HCT116 (cell line): ENCODE measurements around the gene GTF2H1.

Source experiments
- CEBPB ChIP-seq: IDR thresholded peaks from 2 replicates; pipeline ENCODE4 v1.6.1; 2012; ENCODE audit warnings: low read depth
- EGR1 ChIP-seq: IDR thresholded peaks from 2 replicates; pipeline ENCODE4 v1.6.1; 2012; ENCODE audit warnings: low read depth
- EZH2 ChIP-seq: fragments of 200-600 bp; sonication (generic); IDR thresholded peaks from 2 replicates; pipeline ENCODE4 v1.6.1; 2017; ENCODE audit warnings: antibody characterized with exemption, mixed run types
- POLR2A ChIP-seq: IDR thresholded peaks from 2 replicates; pipeline ENCODE4 v1.7.0; 2011; ENCODE audit warnings: borderline replicate concordance; ENCODE audit not compliant: insufficient read depth, insufficient read length; ENCODE audit errors: extremely low read depth
- POLR2AphosphoS5 ChIP-seq: IDR thresholded peaks from 2 replicates; pipeline ENCODE4 v1.6.1; 2011; ENCODE audit warnings: mild to moderate bottlenecking, low read depth, low read length, moderate library complexity
- RAD21 ChIP-seq: IDR thresholded peaks from 2 replicates; pipeline ENCODE4 v1.6.1; 2012; ENCODE audit warnings: low read depth, mild to moderate bottlenecking
- SIN3A ChIP-seq: IDR thresholded peaks from 2 replicates; pipeline ENCODE4 v1.6.1; 2012; ENCODE audit warnings: low read depth
- SP1 ChIP-seq: IDR thresholded peaks from 2 replicates; pipeline ENCODE4 v1.6.1; 2012; ENCODE audit warnings: low read depth
- YY1 ChIP-seq: IDR thresholded peaks from 2 replicates; pipeline ENCODE4 v1.6.1; 2011; ENCODE audit warnings: low read length, low read depth, moderate library complexity, mild to moderate bottlenecking; ENCODE audit not compliant: insufficient replicate concordance; ENCODE audit errors: extremely low read depth
- TF ChIP-seq, protein P1 (sequence below), 3 experiments: fragments of 200-600 bp in 1 of 3; sonication (generic) in 1 of 3; IDR thresholded peaks in 2 of 3; conservative IDR thresholded peaks in 1 of 3; 2 replicates each; pipeline ENCODE4 v1.5.1; 2012 to 2017; ENCODE audit warnings: low read depth in 2 of 3, low read length in 2 of 3, antibody characterized with exemption in 1 of 3, borderline replicate concordance in 1 of 3, control low read depth in 1 of 3, mild to moderate bottlenecking in 1 of 3, mixed read lengths in 1 of 3, mixed run types in 1 of 3, moderate library complexity in 1 of 3; ENCODE audit not compliant: insufficient read depth in 1 of 3
- TF ChIP-seq, protein P2 (sequence below): IDR thresholded peaks from 2 replicates; pipeline ENCODE4 v1.6.1; 2012
- TF ChIP-seq, protein P3 (sequence below): IDR thresholded peaks from 2 replicates; pipeline ENCODE4 v1.6.1; 2012

DNA sequence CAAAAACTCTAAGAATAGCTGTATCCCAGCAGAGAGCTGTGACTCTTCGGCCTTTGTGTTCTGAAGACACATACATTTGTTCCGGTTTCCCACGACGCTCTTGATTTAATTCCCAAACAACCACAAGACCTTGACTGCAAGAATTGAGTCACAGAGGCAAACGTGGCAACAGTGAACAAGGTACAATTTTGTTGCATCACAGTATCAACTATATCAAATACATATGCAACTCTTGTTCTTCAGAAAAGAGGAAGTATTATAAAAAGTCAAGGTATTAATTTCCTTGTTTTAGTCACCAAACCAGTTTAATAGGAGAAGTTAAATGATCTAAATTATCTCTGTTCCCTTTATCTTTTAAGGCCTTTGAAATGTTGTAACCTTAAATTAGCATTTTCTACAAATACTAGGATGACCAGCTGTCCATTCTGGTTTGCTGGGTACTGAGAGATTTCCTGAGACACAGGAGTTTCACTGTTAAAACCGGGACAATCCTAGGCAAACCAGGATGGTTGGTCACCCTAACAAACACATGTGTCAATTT, 11.5 kb upstream of the GTF2H1 start:
- TF ChIP-seq, protein P1, sequence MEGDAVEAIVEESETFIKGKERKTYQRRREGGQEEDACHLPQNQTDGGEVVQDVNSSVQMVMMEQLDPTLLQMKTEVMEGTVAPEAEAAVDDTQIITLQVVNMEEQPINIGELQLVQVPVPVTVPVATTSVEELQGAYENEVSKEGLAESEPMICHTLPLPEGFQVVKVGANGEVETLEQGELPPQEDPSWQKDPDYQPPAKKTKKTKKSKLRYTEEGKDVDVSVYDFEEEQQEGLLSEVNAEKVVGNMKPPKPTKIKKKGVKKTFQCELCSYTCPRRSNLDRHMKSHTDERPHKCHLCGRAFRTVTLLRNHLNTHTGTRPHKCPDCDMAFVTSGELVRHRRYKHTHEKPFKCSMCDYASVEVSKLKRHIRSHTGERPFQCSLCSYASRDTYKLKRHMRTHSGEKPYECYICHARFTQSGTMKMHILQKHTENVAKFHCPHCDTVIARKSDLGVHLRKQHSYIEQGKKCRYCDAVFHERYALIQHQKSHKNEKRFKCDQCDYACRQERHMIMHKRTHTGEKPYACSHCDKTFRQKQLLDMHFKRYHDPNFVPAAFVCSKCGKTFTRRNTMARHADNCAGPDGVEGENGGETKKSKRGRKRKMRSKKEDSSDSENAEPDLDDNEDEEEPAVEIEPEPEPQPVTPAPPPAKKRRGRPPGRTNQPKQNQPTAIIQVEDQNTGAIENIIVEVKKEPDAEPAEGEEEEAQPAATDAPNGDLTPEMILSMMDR (IDR thresholded peaks at IDR 0.05 in 2 of 3, conservative IDR thresholded peaks at IDR 0.05 in 1 of 3; ENCODE audit: borderline replicate concordance in 1 of 3, insufficient read depth in 1 of 3, low read depth in 2 of 3, low read length in 2 of 3) = no peak
- TF ChIP-seq EGR1 (no peak), RAD21 (no peak), EZH2 (no peak), YY1 (no peak), SP1 (no peak), POLR2A (no peak), POLR2AphosphoS5 (no peak), SIN3A (no peak), CEBPB (no peak)
- TF ChIP-seq, protein P2, sequence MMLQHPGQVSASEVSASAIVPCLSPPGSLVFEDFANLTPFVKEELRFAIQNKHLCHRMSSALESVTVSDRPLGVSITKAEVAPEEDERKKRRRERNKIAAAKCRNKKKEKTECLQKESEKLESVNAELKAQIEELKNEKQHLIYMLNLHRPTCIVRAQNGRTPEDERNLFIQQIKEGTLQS = no peak
- TF ChIP-seq, protein P3, sequence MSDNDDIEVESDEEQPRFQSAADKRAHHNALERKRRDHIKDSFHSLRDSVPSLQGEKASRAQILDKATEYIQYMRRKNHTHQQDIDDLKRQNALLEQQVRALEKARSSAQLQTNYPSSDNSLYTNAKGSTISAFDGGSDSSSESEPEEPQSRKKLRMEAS = no peak
